ENCODE data around the gene CDKN2A.

CDKN2A gene

DNA sequence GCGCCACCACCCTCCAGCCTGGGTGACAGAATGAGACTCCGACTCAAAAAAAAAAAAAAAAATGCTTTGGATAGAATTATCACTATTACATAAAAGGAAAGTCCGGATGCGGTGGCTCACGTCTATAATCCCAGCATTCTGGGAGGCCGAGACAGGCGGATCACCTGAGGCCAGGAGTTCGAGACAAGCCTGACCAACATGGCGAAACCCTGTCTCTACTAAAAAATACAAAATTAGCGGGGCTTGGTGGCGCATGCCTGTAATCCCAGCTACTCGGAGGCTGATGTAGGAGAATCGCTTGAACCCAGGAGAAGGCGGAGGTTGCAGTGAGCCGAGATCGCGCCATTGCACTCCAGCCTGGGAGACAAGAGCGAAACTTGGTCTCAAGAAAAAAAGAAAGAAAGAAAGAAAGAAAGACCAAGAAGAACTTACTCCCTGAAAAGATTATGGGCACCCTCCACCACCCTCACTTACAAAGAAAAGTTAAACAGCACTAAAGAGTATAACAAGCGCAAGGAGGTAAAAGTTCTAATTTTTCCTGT is 17.8 kb downstream of the CDKN2A start:
- no peak overlapping the region for H3K4me2 ChIP-seq (ENCODE audit: low read length)

DNA sequence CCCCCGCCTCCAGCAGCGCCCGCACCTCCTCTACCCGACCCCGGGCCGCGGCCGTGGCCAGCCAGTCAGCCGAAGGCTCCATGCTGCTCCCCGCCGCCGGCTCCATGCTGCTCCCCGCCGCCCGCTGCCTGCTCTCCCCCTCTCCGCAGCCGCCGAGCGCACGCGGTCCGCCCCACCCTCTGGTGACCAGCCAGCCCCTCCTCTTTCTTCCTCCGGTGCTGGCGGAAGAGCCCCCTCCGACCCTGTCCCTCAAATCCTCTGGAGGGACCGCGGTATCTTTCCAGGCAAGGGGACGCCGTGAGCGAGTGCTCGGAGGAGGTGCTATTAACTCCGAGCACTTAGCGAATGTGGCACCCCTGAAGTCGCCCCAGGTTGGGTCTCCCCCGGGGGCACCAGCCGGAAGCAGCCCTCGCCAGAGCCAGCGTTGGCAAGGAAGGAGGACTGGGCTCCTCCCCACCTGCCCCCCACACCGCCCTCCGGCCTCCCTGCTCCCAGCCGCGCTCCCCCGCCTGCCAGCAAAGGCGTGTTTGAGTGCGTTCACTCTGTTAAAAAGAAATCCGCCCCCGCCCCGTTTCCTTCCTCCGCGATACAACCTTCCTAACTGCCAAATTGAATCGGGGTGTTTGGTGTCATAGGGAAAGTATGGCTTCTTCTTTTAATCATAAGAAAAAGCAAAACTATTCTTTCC is 19.3 kb downstream of the CDKN2A start:
- H3F3A ChIP-seq (ENCODE audit: control insufficient read depth, insufficient read depth) = no peaks in the 10 kb centered on the region
- H3K27ac ChIP-seq (ENCODE audit: low read depth, low read length) = no peak overlapping the region
- H3K4me3 ChIP-seq (ENCODE audit: low read length) = no peak overlapping the region
- no peaks in the 10 kb centered on the region for H3K79me2 ChIP-seq (ENCODE audit: control insufficient read depth, low read length)
- no peak for TF ChIP-seq EZH2phosphoT487 (IDR thresholded peaks at IDR 0.05; ENCODE audit: borderline replicate concordance, low read length)
- TF ChIP-seq, protein P1, sequence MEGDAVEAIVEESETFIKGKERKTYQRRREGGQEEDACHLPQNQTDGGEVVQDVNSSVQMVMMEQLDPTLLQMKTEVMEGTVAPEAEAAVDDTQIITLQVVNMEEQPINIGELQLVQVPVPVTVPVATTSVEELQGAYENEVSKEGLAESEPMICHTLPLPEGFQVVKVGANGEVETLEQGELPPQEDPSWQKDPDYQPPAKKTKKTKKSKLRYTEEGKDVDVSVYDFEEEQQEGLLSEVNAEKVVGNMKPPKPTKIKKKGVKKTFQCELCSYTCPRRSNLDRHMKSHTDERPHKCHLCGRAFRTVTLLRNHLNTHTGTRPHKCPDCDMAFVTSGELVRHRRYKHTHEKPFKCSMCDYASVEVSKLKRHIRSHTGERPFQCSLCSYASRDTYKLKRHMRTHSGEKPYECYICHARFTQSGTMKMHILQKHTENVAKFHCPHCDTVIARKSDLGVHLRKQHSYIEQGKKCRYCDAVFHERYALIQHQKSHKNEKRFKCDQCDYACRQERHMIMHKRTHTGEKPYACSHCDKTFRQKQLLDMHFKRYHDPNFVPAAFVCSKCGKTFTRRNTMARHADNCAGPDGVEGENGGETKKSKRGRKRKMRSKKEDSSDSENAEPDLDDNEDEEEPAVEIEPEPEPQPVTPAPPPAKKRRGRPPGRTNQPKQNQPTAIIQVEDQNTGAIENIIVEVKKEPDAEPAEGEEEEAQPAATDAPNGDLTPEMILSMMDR (IDR thresholded peaks at IDR 0.05; ENCODE audit: low read depth, low read length, poor library complexity, severe bottlenecking) = no peak
- H3K9me2 ChIP-seq (replicated peaks; ENCODE audit: control insufficient read depth, low read length) = no peaks in the 10 kb centered on the region
- no peaks in the 10 kb centered on the region for H3K4me1 ChIP-seq (ENCODE audit: control insufficient read depth, low read length)
- no peak overlapping the region for H3K4me2 ChIP-seq (ENCODE audit: low read length)
- no peaks in the 10 kb centered on the region for H4K20me1 ChIP-seq (ENCODE audit: control insufficient read depth, insufficient read depth, low read depth, low read length)
- H3K27me3 ChIP-seq (ENCODE audit: control insufficient read depth, low read length) = no peaks in the 10 kb centered on the region
- no peaks in the 10 kb centered on the region for H3K36me3 ChIP-seq (ENCODE audit: control insufficient read depth, low read length)
- no peaks in the 10 kb centered on the region for H3K9me3 ChIP-seq (ENCODE audit: control insufficient read depth, insufficient read depth, low read length)

More for the DNA sequence above, 17.8 kb downstream of the CDKN2A start:
- no peaks in the 10 kb centered on the region for H3K36me3 ChIP-seq (ENCODE audit: control insufficient read depth, low read length)
- H4K20me1 ChIP-seq (ENCODE audit: control insufficient read depth, insufficient read depth, low read depth, low read length) = no peaks in the 10 kb centered on the region
- H3K9me2 ChIP-seq (replicated peaks; ENCODE audit: control insufficient read depth, low read length) = no peaks in the 10 kb centered on the region
- H3K4me1 ChIP-seq (ENCODE audit: control insufficient read depth, low read length) = no peaks in the 10 kb centered on the region
- TF ChIP-seq, protein P1 (IDR thresholded peaks at IDR 0.05; ENCODE audit: low read depth, low read length, poor library complexity, severe bottlenecking) = no peak
- TF ChIP-seq EZH2phosphoT487 (IDR thresholded peaks at IDR 0.05; ENCODE audit: borderline replicate concordance, low read length) = no peak
- no peaks in the 10 kb centered on the region for H3K27me3 ChIP-seq (ENCODE audit: control insufficient read depth, low read length)
- no peaks in the 10 kb centered on the region for H3K79me2 ChIP-seq (ENCODE audit: control insufficient read depth, low read length)
- H3K27ac ChIP-seq (ENCODE audit: low read depth, low read length) = no peak overlapping the region
- no peaks in the 10 kb centered on the region for H3K9me3 ChIP-seq (ENCODE audit: control insufficient read depth, insufficient read depth, low read length)
- H3K4me3 ChIP-seq (ENCODE audit: low read length) = no peak overlapping the region
- no peaks in the 10 kb centered on the region for H3F3A ChIP-seq (ENCODE audit: control insufficient read depth, insufficient read depth)

DNA sequence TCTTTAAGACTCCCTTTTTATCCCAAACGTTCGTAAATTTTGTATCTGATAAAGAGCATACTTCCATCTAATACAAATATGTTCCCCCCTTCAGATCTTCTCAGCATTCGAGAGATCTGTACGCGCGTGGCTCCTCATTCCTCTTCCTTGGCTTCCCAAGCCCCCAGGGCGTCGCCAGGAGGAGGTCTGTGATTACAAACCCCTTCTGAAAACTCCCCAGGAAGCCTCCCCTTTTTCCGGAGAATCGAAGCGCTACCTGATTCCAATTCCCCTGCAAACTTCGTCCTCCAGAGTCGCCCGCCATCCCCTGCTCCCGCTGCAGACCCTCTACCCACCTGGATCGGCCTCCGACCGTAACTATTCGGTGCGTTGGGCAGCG is 19.9 kb downstream of the CDKN2A start:
- Histone ChIP-seq H3K4me2 (ENCODE audit: low read length) (no peak overlapping the region), H3K27me3 (ENCODE audit: control insufficient read depth, low read length) (no peaks in the 10 kb centered on the region), H3K4me1 (ENCODE audit: control insufficient read depth, low read length) (no peaks in the 10 kb centered on the region), H4K20me1 (ENCODE audit: control insufficient read depth, insufficient read depth, low read depth, low read length) (no peaks in the 10 kb centered on the region), H3F3A (ENCODE audit: control insufficient read depth, insufficient read depth) (no peaks in the 10 kb centered on the region), H3K9me3 (ENCODE audit: control insufficient read depth, insufficient read depth, low read length) (no peaks in the 10 kb centered on the region), H3K27ac (ENCODE audit: low read depth, low read length) (no peak overlapping the region), H3K9me2 (replicated peaks; ENCODE audit: control insufficient read depth, low read length) (no peaks in the 10 kb centered on the region), H3K36me3 (ENCODE audit: control insufficient read depth, low read length) (no peaks in the 10 kb centered on the region), H3K4me3 (ENCODE audit: low read length) (no peak overlapping the region), H3K79me2 (ENCODE audit: control insufficient read depth, low read length) (no peaks in the 10 kb centered on the region)
- TF ChIP-seq, protein P1 (IDR thresholded peaks at IDR 0.05; ENCODE audit: low read depth, low read length, poor library complexity, severe bottlenecking) = no peak
- no peak for TF ChIP-seq EZH2phosphoT487 (IDR thresholded peaks at IDR 0.05; ENCODE audit: borderline replicate concordance, low read length)

All from DOHH2 (cell line).